Effector CD4-positive, alpha-beta T cell (primary cell): ENCODE data around the gene GATAD2A.
A peak's percentile ranks its signal among the peaks of the same experiment; 100 is the strongest.

Experiments
- DNase-seq: peaks from one replicate; pipeline ENCODE4 v3.0.0-alpha.2; 2020

Gene GATAD2A

GRCh38 chr19:19549804-19550464 is 144.5 kb downstream of the GATAD2A start:
- no peak for DNase-seq

DNA sequence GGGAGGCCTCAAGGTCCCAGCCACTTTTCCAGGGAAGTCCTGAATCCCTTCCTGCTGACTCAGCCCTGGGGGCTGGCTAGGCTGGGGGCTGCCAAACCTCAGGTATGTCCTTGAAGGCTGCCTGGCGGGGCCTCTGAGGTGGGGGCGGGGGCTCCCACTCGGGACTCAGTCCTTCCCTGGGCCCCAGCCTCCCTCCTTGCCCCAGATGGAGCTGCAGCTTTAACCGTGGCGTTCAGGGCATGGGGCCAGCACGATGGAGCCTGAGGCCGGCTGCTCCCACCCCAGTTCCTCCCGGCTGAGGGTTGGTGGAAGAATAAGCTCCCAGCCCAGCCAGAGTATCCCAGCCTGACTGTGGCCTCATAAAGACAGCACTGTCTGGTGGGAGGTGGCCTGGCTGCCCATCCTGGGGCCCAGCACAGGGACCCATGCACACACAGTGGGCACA is 145.0 kb downstream of the GATAD2A start:
- no peak for DNase-seq

DNA sequence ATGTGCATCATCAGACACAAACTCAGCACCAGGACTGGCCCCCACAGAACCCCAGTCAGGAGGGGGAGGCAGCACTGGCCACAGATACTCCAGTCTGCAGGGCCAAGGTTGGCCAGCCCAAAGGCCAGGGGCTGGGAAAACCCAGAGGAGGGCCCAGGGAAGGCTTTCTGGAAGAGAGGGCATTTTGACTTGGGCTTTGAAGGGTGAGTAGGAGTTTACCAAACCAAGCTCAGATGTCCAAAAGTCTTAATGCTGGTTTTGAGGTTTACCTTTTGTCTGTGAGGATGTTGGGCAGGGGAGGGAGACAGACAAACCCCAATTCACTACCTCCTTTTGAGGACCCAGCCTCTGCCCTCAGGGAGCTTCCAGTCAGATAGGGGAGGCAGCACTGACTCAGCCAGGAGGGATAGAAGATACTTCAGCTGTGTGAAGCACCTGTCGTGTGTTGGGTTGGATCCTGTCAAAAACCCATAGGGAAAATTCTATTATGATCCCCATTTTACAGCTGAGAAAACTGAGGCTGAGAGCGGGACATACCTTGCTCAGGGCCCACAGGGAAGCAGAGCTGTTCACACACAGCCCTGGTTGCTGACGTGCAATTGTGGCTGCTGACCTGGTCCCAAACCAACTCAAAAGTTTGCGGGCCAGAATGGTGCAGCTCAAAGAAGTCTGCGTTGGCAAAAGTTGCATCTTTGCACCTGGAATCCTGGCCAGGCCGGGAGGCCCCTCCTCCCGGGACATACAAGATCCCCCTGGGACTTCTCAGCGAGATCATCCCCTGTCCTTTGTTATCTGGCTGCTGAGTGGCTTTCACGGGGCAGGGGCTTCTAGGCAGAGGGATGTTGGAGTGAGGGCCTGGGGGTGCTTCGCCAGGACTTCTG is 145.7 kb downstream of the GATAD2A start:
- DNase-seq, result no peak

- DNase-seq, result no peak
Measured at GRCh38 chr19:19551853-19552192, 146.3 kb downstream of the GATAD2A start.

GRCh38 chr19:19552798-19553197 is 147.3 kb downstream of the GATAD2A start:
- no peak for DNase-seq

DNA sequence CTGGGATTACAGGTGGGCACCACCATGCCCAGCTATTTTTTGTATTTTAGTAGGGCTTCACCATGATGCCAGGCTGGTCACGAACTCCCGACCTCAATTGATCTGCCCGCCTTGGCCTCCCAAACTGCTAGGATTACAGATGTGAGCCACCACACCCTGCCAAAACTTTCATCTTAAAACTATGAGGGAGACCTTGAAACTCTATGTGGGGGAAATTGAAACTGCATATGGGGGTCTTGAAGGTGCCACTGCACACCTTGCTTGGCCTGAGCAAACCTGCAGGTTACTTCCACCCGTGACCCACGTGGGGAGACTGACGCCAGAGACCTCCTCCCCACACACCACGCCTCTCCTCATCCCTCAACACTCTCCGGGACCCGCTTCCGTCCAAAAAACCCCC is 148.2 kb downstream of the GATAD2A start:
- no peak for DNase-seq

DNA sequence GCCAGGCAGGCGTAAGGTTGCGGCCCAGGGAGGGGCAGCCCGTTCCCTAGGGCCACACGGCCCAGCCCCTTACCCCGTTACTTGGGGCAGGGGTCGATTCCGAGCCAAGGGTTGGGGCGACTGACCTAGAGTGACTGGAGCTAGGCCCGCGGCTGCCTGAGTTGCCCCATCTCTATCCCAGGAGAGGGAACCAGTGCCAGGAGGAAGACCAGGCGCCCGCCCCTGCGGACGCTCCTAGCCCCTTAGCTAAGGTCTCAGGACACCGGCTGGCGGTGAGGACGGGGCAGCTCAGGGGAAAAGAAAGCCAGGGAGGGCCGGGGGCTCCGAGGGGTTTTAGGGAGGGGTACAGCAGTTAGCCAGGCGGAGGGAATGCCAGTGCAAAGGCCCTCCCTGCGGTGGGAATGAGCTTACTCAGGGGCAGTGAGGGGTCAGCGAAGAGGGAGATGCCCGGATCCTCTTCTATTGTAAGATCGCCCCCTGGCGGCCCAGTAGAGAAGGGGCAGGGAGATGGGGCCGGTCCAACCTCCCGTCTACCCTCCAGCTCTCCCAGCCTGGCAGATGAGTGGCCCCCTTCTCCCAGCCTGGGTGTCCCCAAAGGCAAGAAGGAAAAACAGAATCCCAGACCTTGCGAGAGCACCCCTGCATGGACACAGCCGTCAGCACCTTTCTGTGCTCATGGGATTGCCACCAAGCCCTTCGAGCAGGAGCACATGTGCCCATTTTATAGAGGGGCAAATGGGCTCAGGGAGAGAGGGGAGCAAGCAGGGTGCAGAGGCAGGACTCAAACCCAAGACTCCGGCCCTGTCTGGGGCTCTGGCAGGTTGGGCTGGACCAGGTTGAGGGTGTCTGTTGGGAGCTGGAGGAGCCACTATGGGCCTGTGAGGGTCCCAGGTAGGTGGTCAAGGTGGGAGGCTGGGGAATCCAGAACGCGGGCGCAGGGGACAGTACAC is 148.9 kb downstream of the GATAD2A start:
- DNase-seq, result peak; percentile 42

GRCh38 chr19:19558055-19558454 is 152.6 kb downstream of the GATAD2A start:
- no peak for DNase-seq
